SK-N-SH treated with all-trans-retinoic acid at 6 μM for 48 hours (cell line): ENCODE results near the gene IFT172.

Experiments
- CREB5 ChIP-seq: fragments of 250-450 bp; sonication (Bioruptor Pico); IDR thresholded peaks from 2 replicates; pipeline ENCODE4 v1.5.1; 2020; ENCODE audit warnings: low read depth, mild to moderate bottlenecking, moderate library complexity
- ESRRG ChIP-seq: fragments of 250-450 bp; sonication (Bioruptor Pico); IDR thresholded peaks from 2 replicates; pipeline ENCODE4 v1.6.1; 2021; ENCODE audit warnings: mild to moderate bottlenecking
- GLIS3 ChIP-seq: fragments of 250-450 bp; sonication (Bioruptor Pico); IDR thresholded peaks from 2 replicates; pipeline ENCODE4 v1.5.0; 2020; ENCODE audit warnings: mild to moderate bottlenecking, moderate library complexity
- ZFP3 ChIP-seq: fragments of 250-450 bp; sonication (Bioruptor Pico); IDR thresholded peaks from 2 replicates; pipeline ENCODE4 v1.5.0; 2020; ENCODE audit warnings: mild to moderate bottlenecking, moderate library complexity
- ZFP30 ChIP-seq: fragments of 450-650 bp; formaldehyde crosslinking; IDR thresholded peaks from 2 replicates; pipeline ENCODE4 v1.5.0; 2022; ENCODE audit warnings: mild to moderate bottlenecking, moderate library complexity
- ZNF565 ChIP-seq: fragments of 450-650 bp; formaldehyde crosslinking; conservative IDR thresholded peaks from 2 replicates; pipeline ENCODE4 v1.5.0; 2020; ENCODE audit warnings: low read depth, mild to moderate bottlenecking, moderate library complexity

GRCh38 chr2:27407798-27408491, 81.6 kb downstream of the IFT172 start:
- no peak for TF ChIP-seq ZNF565 (CRISPR knock-in tag)
- no peak for TF ChIP-seq CREB5 (CRISPR knock-in tag)
- TF ChIP-seq ZFP30 = no peak
- no peak for TF ChIP-seq ESRRG
- TF ChIP-seq GLIS3 (CRISPR knock-in tag) = no peak
- TF ChIP-seq ZFP3 (CRISPR knock-in tag) = no peak
